Eye (tissue), 1 donor: Measurements from ENCODE around the gene NRG2.

Experiments
- DNase-seq: peaks from one replicate; pipeline ENCODE4 v3.0.0-alpha.2; 2015

The NRG2 gene

DNA sequence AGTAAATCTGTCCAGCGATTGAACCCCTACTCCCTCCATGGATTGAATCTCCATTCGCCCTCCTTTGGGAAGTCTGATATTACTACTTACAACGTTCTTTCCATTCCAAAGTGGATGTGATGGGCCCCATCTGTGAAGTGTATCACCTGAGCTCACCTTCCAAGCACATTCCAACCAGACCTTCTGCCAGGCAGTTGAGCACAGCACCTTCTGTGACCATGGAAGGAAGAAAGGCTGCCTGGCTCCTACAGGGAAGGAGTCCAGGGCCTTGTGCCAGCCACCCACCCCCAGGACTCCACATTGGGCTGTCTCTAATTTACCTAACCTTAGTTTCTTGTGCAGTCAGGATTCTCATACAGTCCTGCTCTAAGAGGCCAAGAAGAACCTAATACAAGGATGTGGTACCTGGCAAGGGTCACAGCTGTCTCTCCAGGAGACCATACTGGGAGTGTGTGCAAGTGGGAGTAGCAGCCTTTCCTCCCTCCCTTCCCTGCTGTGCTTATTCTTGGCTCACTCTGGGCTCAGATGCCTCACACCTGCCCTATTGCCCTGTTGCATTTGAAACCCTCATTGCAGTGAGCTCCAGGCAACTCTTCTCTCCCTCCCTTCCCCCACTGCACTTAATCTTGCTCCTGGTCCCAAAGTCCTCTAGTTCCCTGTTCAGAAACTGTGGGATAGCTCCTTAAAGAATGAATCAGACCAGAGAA is 116.1 kb downstream of the NRG2 start:
- no peak for DNase-seq

DNA sequence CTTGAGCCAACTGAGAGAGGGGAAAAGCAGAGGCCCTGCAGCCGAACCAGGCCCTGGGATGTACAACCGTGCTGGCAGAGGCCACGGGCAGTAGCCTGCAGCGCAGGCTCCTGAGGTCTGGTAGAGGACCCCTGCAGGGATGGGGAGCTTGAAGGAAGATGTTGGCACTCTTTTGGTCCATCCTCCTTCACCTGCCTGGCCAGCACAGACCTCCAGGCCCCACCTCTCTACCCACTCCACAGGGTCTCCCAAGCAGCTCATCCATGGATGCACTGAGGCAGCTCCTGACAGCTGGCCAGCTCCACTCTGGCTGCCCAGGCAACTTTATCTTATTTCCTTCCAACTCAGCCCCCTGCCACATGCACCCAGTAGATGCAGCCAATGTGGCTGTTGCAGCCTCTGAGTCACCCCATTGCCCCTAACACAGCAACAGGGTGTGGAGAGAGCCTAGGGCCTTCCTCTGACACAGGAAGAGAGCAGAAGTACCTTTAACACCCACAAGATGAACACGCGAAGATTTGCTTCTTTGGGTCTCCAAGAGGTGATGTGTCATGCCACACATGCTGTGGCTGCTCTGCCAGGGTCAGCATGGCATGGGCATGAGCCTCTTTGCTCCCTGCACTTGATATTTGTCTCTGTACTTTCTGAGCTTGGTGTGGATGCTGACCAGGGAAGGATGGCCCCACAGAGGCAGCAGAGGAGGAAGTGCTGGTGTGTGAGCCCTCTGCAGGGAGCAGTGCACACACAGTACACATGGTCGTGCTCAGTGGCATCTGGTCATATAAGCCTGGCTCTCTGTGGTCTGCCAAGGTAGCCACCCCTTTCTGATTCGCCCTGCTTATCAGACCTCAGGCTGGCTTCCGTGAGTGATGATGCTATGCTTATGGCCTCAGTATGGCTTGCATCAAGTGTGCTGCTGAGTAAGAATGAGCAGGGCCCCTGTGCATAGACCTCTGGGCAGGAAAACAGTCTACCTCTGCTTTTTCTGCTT is 117.2 kb downstream of the NRG2 start:
- no peak for DNase-seq

DNA sequence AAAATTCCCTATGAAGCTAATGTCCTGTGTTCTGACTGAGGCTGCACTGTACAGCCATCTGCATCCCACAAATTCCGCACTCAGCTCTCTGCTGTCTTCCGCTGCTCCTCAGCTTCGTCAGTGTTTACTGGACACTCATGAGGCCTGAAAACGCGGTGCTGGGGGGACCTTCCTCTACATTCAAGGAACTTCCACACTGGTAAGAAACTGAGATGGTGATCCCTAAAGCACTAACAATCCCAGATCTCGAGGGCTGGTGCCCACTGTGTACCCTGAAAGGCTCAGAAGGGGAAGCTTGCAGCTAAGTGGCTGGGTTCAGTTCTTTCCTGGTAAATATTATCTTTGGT is 117.9 kb downstream of the NRG2 start:
- DNase-seq: no peak

DNA sequence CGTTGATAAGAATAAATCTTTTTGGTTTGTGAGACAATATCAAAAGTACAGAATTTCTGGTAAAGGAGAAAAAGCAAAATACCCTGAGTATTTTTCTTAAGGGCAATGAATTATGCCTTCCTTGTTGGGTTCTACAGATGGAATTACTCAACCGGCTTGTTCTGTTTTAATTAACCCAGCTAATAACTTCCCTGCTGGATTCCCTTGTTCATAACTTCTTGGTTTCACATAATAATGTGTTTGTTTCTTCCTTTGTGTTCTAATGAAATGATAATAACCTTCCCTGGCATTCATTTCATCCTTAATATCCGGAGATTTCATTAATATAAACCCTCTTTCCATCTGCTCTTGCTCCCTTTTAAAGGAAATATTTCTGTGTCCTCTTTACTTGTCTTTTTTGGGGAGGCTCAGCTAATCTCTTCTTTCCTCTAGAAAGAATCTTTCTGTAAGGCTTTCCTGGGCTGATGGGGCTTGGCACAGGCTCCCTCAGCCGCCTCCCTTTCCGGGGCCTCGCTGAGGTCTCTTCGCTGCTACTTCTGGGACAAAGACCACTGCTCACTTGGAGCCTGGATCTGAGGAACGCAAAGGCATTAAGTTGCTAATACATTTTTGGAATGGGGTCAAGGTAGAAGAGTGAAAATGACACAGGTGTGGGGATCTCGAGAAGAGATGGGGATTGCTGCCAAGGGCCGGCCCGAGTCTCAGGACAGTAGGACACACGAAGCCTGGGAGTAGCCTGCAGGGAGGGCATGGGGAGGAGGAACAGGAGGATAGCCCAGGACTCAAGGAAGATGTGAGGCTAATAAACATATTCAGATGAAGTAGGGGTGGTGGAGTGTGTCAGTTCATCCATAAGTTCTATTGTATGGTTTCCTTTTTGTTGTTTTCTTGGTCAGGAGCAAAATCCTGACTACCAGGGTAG is 118.5 kb downstream of the NRG2 start:
- no peak for DNase-seq

DNA sequence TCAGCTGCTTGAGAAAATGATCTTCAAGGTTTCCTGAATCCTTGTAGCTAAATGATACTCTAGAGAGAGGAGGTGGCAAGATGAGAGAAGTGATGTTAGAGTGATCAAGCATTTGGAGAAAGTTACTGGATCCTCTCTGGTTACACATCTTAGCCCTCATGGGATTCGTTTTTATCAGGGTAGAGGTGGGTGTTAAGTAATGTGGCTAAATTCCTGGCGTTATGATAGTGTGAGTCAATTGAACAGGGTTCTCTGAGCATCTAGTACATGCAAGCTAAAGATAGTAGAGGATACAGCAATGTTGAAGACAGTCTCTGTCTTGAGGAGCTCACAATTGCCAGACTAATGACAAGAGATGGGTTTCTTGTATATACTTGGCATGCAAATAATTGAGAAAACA is 123.8 kb downstream of the NRG2 start:
- no peak for DNase-seq

DNA sequence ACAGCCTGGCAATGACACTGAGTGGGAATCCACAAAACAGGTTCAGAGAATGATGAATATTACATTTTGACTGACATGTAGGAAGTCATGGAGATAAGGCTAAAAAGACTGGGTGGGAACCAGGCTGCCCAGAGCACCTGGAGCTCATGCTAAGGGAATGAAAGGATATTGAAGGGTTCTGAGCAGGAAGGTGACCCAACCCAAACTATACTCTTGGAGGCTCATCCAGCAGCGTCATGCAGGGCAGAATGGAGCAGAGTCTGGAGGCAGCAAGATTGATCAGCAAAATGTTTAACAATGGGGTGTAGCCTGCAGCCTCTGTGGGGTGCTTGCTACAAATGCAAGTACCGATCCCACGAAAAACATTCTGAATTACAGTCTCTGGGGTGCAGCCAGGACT is 127.3 kb downstream of the NRG2 start:
- DNase-seq: no peak

DNA sequence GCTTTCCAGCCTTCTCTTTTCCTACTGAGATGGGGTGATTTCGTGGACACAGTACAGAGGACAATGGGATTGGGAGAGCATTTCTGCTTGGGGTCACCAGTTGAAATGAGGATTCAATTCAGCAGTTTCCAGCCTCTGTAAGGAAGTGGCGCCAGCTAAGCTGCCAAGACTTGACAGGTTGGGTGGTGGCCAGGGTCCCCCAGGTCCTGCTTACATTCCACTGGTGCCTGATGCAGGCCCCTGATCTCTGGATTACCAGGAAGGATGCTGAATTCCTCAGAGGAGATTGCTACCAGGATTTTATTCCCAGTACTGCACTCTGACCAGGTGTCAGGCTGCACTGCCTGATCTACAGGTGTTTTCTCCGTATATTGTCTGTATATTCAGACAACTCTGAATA is 127.8 kb downstream of the NRG2 start:
- DNase-seq: no peak

DNA sequence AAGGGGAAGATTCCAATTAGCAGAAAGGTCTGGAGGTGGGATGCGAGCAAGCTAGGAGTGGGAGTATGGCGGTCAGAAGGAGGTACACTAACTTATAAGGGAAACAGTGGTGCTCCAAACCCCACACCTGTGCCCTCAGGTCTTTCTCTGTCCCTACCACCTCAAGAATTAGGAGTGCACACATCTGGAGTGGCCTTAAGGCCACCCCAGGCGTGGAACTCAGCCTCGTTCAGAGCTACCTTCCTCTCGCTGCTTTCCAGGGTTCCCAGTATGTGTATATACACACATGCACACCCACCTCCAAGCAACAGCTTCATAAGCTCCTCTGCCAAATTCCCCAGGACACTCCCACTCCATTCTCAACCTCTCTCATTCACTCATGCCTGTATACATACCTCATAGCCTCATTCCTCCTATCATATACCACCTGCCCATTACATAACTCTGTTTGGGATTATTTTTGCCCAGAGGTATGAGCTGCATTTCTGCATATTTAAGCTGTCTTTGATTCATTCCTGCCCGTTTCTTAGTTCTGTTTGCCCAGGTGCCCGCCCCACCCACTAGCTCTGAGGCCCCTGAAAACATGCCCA is 128.8 kb downstream of the NRG2 start:
- DNase-seq: no peak

DNA sequence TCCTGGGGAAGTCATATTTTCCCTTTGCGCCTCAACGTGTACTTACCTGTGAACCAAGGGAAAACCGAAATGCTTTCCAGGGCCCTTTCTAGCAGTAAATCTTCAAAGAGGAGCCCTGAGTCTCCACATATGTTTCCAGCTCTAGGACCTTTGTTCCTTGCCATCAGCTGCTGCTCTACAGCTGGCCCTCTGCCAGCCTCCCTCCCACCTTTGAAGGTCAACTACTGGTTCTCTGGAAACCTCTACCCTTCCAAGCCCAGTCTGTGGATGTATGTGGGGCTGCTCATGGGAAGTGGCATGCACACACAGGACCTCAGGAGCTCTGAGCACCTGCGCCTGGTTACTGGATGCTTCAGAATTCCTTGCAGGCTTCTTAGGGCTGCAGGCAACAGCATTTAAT is 130.3 kb downstream of the NRG2 start:
- DNase-seq: no peak

DNA sequence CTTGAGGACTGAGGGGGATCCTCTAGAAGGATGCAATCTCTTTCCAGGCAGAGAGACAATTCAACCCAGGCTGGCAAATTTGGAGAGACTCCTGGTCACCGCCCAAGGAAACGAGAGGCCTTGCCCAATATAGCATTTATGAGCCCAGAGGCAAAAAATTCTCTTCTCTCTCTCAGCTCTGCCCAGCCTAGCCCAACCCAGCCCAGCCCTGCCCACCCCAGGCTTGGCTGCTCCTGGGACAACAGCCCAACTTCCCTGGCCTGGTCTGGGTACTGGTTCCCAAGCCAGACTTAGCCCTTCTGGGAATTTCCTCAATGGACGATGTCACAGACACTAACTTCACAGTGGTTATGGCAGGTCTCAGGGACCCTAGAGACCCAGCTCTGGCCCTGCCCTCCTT is 130.9 kb downstream of the NRG2 start:
- no peak for DNase-seq

DNA sequence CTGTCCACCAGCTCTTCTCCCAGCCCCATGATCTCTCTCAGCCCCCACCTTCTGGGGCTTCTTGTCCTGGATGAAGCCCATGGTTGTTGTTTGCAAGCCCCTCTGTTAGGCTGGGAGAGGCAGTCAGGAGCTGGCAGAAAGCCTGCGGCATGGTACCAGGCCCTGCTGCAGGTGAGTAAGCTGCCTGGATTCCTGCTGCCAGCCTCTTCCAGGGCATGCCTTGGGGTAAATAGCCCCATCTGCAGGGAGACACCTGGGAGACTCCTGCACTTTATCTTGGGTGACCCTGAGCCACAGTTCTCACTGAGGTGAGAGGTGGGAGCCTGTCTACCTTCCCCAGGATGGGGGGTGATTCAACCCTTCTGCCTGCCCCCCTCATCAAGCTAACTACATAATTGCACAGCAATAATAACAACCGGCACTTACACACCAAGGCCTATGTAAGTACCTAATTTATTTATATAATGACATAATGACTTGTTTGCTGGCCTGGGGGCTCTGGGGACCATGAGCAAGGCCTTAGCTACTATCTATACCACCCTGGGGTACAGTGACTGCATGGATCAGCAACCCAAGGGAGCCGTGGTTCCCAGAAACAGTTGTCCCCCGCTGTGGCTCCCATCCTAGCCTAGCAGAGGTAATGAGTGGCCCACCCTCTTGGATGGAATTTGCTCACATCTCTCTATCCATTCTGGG is 131.5 kb downstream of the NRG2 start:
- no peak for DNase-seq

DNA sequence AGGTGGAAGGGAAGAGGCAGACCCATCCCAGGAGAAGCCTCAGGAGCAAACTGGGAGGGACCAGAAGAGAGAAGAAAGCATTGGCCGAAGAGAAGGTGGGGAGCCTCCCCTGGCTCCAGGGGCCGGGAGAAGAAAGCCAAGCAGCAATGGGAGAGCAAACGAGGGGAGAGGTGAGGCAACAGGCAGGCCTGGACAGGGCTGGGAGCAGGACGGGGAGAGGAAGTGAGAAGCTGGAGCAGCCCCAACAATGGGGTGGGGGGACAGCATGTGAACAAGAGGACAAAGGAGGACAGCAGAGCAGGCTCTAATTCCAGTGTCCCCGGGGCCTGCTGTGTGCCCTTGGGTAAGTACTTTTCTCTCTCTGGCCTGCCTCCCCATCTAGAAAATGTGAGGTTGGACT is 132.2 kb downstream of the NRG2 start:
- DNase-seq: no peak

DNA sequence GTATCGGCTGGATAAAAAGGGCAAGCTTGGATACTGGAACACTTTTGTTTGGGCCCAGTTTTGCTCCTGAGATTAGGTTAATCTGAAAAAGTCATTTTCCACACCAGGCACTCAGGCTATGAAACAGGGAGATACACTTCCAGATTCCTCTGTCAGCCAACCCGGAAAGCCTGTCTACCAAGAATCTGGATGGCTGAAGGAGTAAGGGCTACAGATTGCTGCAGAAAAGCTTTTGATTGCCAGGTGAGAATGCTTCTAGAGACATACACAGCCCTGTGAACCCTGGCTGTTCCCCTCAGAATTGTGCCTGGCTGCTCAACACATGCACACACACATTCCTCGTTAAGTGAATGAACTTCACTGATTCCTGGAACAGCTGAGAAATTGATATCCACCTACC is 133.1 kb downstream of the NRG2 start:
- no peak for DNase-seq

DNA sequence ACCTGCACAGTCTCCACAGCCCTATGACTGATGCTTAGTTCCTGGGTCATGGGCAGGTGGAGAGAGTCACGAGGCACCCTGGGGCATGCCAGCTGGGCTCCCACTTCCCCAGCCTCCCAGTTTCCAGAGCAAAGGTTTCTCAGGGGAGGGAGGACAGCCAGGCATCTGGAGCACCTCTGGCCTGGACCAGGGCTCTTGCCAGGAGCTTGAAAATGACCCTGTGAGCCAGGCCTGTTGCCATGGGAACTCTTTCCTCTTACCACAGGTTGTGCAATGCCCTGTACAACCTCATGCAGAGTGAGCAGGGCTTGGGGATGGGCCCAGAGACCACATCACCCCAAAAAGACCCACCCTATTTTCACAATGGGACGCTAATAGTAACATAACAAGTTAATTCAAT is 134.3 kb downstream of the NRG2 start:
- no peak for DNase-seq

DNA sequence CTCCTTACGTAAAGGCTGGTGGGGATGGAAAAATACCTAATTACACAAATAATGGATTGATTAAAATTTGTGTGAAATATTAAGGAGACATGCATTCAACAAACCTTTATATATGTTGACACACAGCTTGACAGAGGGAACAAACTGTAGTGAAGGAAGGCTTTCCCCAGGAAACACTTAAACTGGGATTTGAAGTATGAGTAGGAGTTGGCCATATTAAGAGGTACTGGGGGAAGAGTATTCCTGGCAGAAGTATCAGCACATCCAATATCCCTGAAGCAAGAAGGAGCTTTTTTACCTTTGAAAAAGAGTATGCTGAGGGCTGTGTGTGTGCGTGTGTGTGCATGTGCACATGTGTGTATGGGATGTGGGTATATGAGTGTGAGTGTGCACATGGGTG is 136.4 kb downstream of the NRG2 start:
- no peak for DNase-seq

DNA sequence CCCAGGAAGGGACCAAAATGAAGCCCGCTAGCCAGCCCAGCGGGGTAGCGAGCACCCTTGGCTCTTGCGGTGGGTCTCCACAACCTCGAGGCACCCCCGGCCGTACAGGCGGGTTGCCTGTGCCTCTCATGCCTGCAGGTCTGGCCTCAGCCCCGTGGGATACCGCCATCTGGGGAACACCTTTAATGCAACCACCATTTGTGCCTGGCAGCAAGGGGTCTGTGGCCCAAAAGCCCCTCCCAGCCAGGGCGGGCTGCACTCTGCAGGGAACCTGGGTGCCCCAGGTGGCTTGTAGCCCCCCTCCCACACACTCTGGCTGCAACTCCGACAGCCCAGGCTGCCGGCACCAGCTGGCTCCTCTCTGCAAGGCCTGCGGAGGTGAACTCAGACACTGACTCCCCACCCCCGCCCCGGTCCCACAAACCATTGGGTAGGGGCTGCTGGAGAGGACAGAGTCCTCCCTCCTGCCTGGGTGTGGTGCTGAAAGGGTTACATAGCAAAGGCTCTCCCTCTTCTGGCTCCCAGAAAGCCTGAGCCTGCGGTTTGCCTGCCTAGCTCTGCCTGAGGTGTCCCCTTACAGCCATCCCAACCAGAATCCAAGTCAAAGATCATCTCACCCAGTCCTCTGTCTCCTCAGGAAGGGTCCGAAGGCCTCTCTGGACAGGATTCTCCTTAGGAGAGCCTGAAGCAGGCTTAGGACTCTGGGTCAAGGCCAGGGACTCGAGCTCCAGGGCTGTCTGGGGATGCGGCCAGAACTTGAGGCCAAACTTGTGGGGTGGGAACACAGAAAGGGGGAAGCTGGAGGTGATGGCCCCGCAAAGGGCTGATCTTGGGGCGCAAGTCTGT is 138.1 kb downstream of the NRG2 start:
- peak; percentile 63 for DNase-seq

DNA sequence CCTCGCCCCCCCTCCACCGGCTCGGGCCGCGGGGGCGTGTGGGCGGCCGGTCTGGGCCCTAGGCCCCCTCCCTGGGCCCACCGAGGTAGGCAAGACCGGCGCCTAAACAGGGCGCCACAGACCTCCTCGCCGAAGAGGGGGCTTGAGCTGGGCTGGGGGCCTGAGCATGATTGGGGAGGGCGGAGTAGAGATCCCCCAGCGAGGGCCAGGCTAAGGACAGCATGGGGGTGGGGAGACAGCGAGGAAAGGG is 138.6 kb downstream of the NRG2 start:
- DNase-seq: peak; percentile 52

DNA sequence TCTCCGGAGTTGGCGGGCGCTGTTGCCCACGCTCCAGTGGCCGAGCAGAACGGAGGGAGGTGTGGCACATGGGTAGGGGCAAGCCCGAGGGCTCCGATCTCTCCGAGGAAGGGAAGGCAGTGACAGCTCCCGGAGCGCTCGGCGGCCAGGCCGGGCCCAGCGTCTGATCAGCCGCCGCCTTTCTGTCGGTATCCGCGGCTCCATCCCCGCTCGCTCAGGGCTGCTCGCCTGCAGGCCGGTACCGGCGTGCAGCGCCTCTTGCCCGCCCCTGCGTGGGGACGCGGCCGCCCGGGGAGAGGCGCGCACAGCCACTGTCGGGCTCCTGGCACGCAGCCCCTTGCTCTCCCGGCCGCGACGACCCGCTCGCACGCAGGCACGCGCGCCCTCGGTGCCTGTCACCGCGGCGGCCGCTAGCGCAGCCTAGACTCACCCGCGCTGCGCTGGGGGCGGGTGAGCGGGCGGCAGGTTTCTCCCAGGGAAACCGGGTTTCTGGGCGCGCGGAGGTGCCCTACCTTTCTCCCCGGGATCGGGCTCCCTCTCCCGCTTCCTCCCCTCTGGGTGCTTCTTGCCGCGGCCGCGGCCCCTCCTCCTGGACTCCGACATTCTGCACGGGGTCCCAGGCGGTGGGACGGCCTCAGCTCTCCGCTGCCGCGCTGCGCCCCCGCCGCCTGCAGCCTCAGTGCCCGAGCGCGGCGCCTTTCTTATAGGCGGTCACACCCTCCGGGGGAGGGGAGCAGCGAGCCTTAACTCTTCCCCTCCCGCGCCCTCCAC is 139.1 kb downstream of the NRG2 start:
- peak; percentile 85 for DNase-seq

DNA sequence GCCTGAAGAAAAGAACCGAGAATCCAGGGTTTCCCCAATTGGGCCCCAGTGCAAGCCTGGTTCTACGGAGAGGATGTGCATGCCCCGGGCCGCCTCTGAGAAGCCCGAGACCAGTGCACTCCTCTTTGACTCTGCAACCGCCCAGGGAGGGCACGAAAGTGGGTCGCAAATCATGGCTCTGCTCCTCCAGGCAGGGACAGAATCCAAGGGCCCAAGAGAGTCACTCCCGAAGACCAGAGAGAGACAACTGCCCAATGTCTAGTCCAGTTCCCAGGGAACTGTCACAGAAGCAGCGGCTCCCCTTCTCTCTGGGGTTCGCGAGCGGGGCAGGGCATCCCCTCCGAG is 139.7 kb downstream of the NRG2 start:
- DNase-seq: peak; percentile 60

DNA sequence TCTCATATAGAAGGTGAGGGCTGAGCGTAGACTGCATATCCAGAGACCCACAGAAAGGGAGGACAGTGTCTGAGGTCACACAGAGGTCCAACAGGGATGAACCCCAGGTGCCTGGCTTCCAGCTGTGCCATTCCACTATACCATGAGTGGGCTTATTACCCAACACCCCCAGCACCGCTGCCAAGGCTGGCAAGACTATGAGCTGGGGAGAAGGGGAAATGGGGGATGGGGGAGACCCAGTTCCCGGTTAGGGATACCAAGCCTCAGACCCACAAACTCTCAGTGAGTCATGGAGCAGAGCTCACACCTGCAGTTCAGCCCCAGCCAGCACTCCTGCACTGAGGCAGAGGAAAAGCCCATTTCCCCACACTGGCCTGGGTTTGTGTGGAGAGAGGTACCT is 141.1 kb downstream of the NRG2 start:
- DNase-seq: no peak

DNA sequence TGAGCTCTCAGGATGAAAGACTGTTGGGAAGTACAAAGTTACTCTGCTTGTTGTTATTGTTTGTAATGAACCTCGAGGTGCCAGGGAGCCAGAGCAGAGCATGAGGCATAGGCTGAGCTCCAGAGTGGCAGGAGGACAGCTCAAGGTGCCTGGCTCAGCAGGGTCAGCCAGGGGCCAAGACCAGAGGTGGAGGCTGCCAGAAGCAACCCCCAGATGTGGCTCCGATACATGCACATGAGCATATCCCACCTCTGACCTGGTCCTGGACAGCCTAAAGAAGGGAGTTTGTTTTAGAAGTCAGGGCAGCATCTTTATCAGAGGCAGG is 141.9 kb downstream of the NRG2 start:
- no peak for DNase-seq
